ENCODE results near the gene AP2M1.

DNA sequence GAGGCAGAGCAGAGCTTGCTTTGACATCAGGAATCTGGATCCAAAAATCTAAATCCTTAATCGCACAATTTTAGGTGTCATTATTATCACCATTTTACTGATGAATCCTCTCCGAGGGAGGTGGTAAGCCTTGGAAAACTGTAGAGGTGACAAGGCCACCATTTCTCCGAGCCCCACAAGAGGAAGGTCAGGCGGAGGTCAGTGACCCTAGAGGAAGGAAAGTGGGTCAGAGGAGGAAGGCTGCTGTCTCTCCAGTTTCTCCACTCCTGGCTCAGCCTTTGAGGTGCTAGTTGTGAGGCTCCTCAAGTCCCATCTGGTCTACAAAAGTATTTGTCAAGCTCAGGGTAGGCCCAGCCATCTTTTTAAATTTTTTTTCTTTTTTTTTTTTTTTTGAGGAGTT lies 16.3 kb upstream of the AP2M1 start:
- TF ChIP-seq, protein P1, sequence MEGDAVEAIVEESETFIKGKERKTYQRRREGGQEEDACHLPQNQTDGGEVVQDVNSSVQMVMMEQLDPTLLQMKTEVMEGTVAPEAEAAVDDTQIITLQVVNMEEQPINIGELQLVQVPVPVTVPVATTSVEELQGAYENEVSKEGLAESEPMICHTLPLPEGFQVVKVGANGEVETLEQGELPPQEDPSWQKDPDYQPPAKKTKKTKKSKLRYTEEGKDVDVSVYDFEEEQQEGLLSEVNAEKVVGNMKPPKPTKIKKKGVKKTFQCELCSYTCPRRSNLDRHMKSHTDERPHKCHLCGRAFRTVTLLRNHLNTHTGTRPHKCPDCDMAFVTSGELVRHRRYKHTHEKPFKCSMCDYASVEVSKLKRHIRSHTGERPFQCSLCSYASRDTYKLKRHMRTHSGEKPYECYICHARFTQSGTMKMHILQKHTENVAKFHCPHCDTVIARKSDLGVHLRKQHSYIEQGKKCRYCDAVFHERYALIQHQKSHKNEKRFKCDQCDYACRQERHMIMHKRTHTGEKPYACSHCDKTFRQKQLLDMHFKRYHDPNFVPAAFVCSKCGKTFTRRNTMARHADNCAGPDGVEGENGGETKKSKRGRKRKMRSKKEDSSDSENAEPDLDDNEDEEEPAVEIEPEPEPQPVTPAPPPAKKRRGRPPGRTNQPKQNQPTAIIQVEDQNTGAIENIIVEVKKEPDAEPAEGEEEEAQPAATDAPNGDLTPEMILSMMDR (IDR thresholded peaks at IDR 0.05) = no peak
- TF ChIP-seq POLR2AphosphoS5 (IDR thresholded peaks at IDR 0.05) (no peak), POLR2A (IDR thresholded peaks at IDR 0.05) (no peak)

Measured in stomach (tissue), 4 donors.